ENCODE results near the gene MED27.

The MED27 gene

GRCh38 chr9:131994364-131995125 is 85.1 kb downstream of the MED27 start:
- DNase-seq, result no peak

GRCh38 chr9:131992906-131993657 is 86.6 kb downstream of the MED27 start:
- no peak for DNase-seq

DNA sequence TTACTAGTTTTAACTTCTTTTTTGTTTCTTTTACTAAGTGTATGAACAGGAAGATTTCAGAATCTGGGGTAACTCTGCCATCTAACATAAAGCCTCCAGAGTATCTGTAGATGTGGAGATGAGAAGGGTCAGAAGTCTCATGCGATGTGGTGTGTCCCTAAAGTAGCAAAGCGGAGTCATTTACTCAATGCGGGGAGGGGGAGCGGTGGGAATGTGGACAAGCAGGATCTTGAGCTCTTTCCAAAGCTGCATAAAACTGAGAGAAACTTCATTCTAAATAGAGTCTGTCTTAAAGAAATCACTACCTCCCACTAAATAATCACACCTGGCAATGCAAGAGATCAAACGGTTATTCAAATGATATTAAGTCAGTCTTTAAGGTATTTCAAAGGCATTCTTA is 92.4 kb downstream of the MED27 start:
- no peak for DNase-seq

DNA sequence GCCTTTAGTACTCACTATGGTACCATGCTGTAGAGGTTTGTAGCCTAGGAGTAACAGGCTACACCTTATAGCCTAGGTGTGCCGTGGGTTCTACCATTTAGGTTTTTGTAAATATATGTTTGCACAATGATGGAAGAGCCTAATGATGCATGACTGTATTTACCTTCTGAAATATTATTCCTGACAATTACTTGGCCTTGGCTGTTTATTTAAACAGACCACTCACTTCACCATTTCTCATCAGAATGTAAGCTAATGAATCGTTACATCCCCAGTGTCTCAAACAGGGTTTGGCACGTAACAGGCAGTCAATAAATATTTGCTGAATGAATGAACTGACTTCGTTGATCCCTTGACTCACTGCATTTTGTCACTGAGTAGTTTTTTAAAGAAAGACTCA is 93.1 kb downstream of the MED27 start:
- DNase-seq, result no peak

DNA sequence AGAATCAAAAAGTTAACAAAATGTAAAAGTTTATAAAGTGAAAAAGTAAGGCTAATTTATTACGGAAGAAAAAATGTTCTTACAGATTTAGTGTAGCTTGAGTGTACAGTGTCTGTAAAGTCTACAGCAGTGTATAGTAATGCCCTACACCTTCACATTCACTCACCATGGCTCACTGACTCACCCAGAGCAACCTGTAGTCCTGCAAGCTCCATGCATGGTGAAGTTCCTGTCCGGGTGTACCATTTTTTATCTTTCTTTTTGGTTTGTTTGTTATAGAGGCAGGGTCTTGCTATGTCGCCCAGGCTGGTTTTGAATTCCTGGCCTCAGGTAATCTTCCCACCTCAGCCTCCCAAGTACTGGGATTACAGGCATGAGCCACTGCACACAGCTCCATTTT is 93.6 kb downstream of the MED27 start:
- DNase-seq, result no peak

DNA sequence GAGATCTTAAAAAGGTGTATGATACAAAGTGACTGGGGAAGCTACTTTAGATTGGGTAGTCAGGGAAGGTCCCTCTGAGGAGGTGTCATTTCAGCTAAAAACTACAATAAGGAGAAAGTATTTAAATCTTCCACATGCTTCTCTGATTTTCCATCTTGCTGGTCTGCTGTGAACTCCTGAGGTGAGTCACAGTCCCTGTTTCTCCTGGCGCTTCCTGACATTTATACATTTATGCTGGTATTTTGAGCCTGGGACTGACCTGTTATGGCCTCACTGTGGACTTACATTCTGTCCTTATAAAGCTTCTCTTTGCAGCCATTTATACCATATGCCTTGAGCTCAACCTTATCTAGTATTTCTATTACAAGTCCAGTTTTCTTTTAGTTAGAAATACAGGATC is 95.1 kb downstream of the MED27 start:
- DNase-seq, result no peak

DNA sequence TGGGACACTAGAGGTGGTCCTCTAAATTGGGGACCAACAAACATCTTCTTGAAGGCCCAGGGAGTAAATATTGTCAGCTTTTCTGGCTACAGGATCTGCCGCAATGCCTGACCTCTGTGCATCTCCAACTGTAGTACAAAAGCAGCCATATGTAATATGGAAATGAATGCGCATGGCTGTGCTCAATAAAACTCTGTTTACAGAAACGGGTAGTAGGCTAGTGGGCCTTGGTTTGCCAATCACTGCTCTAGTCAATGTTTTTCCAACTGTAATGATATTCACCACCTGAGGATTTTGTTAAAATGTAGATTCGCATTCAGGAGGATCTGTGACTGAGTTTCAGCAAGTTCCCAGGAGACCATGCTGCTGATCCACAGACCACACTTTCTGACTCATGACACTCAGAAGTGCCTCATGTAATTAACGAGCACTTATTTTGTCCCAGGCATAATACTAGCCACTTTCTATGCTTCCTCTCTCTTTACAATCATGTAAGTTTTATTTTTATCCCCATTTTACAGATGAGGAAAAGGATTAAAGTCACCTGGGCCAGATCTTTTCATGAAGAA is 96.9 kb downstream of the MED27 start:
- no peak for DNase-seq

DNA sequence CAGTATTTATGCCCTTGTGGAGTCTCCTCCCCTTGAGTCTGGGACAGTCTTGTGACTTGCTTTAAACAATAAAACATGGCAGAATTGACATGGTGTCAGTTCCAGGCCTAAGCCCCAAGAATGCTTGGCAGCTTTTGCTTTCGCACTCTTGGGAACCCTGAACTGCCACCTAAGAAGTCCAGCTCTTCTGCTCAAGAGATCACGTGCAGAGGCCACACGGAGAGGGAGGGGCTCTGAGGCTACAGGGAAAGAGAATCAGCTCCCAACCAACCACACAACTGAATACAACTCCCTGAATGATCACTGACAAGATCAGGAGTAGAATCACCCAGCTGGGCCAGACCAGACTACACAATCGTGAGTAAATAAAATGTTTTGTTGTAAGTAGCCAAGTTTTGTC is 97.6 kb downstream of the MED27 start:
- no peak for DNase-seq

DNA sequence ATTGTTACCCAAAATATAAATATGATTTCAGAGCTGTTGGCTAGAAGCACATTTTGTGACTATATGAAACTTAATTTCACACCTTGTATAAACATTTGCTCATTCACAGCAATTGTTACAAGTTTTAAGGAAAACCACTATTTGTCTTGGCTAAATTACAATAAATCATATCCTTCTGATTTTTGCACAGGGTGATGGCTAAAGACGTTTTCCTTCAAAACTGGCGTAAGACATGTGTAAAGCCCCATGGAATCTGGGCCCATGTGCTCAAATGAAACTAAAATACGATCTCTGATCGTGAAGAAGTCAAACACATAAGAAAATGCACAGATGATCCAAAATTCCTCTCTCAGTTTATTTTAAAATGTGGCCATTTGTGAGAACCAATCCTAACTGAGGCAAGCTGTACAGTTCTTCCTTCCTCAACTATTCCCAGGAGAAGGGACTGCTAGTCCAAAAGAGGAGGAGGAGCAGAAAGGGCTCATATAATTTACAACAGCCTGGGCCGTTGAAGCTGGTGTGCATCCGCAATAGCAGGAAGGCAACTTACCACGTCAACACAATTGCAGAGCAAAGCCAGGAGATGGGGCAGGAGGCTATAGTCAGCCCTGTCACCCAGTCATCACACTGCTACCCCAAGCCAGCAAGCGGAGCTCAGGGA is 98.4 kb downstream of the MED27 start:
- DNase-seq, result no peak

GRCh38 chr9:131980267-131981016 is 99.2 kb downstream of the MED27 start:
- no peak for DNase-seq

- DNase-seq, result no peak
Observed at GRCh38 chr9:131977109-131977838, 102.4 kb downstream of the MED27 start.

GRCh38 chr9:131976157-131977108 is 103.2 kb downstream of the MED27 start:
- no peak for DNase-seq

GRCh38 chr9:131972889-131973288 is 106.8 kb downstream of the MED27 start:
- no peak for DNase-seq

DNA sequence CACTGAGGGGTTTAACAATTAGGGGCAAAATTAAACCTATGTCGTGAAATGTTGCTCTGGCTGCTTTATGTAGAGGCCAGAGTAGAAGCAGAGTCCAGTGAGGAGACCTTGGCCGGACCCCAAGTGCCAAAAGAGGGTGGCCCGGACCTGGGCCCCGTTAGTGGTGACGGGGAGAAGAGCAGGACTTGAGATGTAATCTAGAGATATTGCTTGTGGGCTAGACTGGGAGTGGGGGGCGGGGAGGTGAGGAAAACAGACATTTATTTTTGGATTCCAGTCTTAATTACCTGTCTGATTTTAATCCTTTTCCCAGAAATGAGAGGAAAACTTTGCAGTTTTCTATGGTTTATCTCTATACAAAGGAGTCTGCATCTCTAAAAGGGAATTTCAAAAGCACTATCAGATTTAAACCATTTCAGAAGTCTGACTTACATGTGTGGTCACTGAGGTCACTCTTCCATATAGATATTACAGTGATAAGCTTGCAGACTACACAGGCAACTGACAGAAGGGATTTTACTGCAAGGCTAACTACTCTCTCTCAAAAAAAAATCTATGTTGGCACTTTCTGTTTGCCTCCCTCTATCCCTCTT is 108.1 kb downstream of the MED27 start:
- DNase-seq, result no peak

DNA sequence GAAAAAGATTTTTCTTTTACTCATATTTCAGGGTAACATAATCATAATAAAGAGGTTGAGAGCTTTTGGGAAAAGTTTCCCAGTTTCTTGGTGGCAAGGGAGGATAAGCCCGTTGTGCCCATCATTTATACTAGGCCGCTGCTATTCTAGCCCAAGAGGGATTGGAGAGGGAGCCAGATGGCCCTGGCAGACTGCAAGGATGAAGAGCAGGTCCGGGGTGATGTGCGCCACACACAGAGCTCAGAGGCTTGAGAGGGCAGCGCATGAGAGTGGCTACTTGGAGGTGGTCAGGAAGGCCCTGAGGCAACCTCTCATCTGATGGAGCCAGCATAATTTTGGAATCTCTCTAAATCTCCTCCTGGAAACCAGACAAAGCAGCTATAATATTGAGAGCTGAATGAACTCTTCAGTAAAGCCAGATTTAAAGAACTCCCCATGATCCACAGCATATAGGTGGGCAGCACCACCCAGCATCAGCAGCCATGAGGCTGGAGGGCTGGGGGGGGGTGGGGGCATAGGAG is 110.1 kb downstream of the MED27 start:
- DNase-seq, result no peak

DNA sequence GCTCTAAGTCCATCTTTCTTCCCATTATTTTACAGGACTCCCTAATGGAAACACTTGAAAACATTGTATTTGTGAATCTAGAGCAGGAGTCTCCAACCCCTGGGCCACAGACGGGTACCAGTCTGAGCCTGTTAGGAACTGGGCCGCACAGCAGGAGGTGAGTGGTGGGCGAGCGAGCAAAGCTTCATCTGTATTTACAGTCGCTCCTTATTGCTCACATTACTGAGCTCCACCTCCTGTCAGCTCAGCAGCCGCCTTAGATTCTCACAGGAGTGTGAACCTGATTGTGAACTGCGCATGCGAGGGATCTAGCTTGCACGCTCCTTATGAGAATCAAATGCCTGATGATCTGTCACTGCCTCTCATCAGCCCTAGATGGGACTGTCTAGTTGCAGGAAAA is 111.0 kb downstream of the MED27 start:
- DNase-seq, result no peak

- DNase-seq, result no peak
Observed at GRCh38 chr9:131965841-131966240, 113.8 kb downstream of the MED27 start.

GRCh38 chr9:131965103-131965502 is 114.6 kb downstream of the MED27 start:
- DNase-seq, result no peak

DNA sequence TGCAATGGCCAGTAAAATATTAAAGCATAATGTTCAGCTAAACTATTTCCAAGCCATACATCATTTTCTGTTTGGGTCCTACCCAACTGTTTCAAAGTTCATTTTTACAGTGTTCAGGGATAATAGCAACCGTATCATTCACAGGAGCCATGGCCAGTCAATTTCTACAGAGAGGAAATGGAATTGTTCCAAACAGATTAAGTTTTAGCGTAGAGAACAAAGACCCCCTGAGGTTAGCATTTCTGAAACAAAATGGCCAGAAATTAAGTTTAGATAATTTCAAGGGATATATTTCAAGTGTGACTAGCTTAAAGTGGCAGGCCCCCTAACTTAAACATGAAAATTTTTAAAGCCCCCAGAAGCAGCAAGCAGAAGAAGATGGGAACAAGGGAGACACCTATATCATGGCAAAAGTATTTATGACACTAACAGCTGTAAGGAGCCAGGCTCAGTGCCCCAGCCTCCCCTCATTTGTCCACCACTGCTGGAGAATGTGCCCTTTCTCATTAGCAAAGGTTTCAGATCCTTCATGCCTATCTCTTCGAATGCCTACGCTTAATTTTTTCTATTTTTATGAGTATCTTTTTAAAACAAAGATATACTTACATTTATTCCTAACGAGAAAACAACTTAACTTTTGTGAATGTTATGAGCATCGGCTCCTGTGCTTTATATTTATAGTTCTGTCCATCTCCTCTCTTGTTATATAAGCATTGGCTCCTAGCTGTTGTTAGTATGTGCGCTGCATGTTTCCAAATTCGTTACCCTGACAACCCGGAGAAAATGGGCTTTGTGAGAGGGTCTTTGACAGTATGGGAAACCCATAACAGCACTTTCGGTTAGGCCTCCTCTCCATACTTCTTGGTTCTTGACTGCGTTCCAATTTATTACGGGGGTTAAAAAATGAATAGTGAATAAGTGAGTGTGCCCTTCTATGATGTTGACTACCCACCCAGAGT is 116.3 kb downstream of the MED27 start:
- DNase-seq, result no peak

Data from NCI-H187 (cell line).